Activated naive CD4-positive, alpha-beta T cell treated with Interleukin-2 at 50 U/mL for 16 hours (primary cell): Measurements from ENCODE around the gene MAGEC3.
"Not testable (repeated sequence)": the region's sequence is repeated elsewhere in the genome, so short reads cannot be mapped to it uniquely, and the experiment has no call there.

ENCODE experiments used
- DNase-seq: peaks from one replicate; pipeline ENCODE4 v3.0.0-alpha.2; 2020

The MAGEC3 gene

GRCh38 chrX:141838016-141838415 is at the start of gene MAGEC3:
MAGEC3 (plus strand) TSS chrX:141838316; CDS start chrX:141838316, 0 bp downstream.
- no peak for DNase-seq

DNA sequence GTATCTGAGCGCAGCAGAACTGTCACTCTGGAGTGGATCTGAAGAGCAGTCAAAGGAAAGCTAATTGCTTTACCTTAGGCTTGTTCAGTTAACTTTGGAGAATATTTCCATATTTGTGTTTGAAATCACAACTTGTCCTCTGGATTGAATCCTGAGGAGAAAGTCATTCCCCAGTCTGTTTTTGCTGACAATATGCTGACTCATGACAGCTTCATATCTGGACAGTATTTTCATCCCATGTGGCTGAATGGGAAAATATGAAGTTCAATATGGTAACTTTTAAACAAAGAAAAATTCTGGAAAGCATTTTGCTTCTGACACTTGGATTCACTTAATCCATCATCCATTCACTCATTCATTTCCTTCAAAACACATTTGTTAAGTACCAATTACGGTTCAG is 46.3 kb upstream of the MAGEC3 start:
- no peak for DNase-seq

GRCh38 chrX:141811438-141811837 is 26.7 kb upstream of the MAGEC3 start:
- no peak for DNase-seq

DNA sequence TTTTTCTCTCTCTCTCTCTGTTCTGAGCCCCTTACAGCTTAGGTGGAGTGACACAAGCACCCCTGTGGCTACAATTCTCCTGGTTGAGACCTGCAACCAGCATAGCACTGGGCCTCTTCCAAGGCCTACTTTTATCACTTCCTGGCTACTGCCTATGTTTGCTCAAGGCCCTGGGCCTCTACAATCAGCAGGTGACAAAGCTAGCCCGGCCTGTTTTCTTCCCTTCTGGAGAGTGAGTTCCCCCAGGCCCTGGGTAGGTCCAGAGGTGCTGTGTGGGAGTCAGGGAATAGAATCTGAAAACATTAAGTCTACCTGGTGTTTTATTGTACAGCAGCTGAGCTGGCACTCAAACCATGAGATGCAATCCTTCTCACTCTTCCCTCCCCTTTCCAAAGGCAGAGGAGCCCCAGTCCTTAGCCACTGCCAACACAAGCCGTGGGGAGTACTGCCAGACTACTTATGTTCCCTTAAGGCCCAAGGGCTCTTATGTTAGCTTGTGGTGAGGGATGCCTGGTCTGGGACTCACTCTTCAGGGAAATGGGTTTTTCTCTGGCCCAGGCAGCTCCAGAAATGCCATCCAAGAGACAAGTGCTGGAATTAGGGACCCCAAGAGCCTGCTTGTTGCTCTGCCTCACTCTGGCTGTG is 23.8 kb upstream of the MAGEC3 start:
- DNase-seq: no peak

- no peak for DNase-seq
These were observed 22.2 kb upstream of the MAGEC3 start for GRCh38 chrX:141815904-141816303.

DNA sequence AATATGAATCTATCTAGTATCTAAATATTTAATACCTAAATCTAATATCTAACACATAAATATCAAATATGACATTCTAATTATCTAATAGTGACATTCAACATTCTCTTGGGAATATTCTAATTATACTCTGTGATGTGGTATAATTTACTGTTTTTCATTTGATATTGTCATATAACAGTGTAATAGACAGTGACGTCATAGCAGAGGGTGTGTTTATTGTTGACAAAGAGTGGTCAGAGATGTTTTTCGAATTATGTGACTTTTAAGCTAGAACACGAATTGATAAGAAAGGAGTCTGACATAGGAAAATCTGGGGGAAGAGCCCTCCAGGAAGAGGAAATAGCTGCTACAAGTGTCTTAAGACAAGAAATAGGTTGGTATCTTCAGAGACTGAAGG is 5.9 kb upstream of the MAGEC3 start:
- no peak for DNase-seq

GRCh38 chrX:141839856-141840255 is 1.7 kb downstream of the MAGEC3 start:
- no peak for DNase-seq

- no peak for DNase-seq
These were observed 19.4 kb downstream of the MAGEC3 start for GRCh38 chrX:141857479-141857878.

DNA sequence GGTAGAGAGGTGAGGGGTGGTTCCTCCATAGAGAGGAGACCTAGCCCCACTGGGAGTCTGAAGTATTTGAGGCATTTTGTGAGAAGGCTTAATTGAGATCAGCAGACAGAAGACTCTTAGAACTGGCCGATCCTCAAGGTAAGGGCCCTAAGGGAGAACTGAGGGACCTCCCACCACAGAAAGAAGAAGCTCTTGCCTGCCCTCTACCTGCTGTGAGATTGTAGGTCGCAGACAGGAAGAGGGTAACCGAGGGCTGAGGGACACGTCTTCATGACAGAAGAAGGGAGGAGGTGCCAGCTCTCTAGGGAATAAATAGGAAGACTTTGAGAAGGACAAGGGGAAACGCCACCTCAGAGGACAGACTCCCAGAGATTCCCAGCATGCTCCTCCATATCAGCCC is 41.5 kb downstream of the MAGEC3 start:
- DNase-seq: no peak

DNA sequence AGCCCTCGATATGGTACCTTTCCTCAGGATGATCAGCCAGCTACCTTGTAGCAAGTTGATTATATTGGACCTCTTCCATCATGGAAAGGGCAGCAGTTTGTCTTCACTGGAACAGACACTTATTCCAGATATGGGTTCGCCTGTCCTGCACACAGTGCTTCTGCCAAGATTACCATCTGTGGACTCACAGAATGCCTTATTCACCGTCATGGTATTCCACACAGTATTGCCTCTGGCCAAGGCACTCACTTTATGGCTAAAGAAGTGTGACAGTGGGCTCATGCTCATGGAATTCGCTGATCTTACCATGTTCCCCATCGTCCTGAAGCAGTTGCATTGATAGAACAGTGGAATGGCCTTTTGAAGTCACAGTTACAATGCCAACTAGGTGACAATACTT is 50.7 kb downstream of the MAGEC3 start:
- not testable (repeated sequence) for DNase-seq

GRCh38 chrX:141894733-141895132 is 56.6 kb downstream of the MAGEC3 start:
- no peak for DNase-seq

DNA sequence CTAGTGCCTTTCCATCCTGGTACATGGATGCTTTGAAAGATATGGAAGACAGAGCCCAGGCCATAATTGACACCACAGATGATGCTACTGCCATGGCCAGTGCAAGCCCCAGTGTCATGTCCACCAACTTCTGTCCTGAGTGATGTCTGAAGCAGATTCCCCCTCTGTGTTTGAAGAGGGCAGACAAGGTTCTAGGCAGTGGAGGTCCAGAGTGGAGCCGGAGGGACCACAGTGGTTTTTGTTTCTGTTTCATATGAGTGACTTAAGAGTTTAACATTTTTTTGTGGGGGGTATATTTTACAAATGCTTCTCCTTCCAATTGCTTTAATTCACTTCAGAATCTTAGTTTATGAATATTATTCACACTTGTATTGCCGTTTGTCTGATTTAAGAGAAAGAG is 59.6 kb downstream of the MAGEC3 start:
- DNase-seq: no peak

DNA sequence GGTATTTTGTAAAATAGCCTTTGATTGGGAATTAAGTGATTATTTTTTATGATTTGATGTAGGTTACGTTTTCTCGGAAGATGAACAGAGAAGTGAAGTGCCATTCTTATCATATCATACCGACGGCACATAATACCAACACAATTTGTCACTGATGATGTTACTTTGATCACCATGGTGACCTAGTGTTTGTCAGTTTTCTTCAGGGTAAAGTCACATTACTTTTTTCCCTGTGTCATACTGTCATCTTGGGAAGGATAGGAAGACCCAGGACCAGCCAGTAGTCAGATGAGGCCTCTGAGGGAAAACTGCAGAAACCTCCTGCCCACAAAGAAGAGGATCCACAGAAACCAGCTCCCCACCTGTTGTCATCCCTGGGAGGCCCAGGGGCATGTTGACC is 64.2 kb downstream of the MAGEC3 start:
- DNase-seq: no peak

DNA sequence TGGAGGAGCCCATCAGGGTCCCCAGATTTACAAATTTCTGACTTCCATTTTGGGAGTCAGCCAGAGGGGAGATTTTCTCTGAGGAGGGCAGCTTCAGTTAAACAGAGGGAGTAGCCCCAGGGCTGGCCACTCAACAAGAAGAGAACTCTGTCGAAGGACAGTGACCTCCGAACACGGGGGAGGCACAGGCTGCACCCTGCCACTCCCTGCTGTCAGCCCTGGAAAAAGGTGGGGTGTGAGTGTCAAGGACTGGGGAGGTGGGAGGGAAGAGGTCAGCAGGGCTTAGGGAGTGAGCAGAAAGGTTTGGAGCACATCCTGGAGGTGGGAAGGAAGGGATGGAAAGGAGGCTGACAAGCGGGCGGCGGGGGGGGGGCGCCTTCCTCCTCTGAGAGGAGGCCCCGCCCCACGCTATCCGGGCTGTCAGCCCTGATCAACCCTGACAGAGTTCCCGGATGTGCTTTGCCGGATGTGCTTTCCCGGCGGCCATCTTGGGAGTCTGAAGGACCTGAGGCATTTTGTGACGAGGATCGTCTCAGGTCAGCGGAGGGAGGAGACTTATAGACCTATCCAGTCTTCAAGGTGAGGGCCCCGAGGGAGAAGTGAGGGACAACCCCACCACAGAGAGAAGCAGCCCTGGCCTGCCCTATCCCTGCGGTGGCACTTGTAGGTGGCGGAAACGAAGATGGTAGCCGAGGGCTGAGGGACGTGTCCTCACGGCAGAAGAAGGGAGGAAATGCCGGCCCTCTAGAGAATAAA is 65.5 kb downstream of the MAGEC3 start, which contains the start of gene MAGEC1:
MAGEC1 (plus strand) TSS at position 495 of the 756 bp plus-strand sequence. CDS start 1,179 bp downstream, outside the sequence.
- DNase-seq: no peak

DNA sequence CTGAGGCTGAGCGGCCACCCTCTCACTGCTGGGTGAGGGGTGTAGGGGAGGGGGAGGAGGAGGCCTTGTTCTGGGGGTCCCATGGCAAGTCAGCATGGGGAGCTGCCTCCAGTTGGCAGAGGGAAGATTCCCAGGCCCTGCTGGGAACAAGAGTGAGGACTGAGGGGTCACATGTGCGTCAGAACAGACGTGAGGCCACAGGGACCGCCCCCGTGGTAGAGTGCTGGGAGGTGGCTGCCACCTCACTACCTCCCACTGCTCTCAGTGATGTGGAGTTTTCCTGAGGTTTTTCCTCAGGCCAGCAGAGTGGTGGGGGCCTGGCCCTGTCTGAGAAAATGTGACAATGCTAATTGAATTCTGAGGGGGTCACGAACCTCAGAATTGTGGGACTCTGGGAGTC is 66.1 kb downstream of the MAGEC3 start:
- DNase-seq: no peak

- no peak for DNase-seq
These were observed 79.7 kb downstream of the MAGEC3 start for GRCh38 chrX:141917801-141918200.

GRCh38 chrX:141924293-141924692 is 86.2 kb downstream of the MAGEC3 start:
- DNase-seq: no peak

DNA sequence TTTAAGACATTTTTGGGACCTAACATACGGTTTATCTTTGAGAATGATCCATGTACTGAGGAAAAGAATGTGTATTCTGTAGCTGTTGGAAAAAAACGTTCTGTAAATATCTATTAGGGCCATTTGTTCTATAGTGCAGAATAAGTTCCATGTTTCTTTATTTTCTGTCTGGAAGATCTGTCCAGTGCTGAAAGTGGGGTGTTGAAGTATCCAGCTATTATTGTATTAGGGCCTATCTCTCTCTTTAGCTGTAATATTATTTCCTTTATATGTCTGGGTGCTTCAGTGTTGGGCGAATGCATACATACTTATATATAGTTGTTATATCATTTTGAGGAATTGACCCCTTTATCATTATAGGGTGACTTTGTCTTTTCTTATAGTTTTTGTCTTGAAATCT is 90.3 kb downstream of the MAGEC3 start:
- DNase-seq: no peak

- no peak for DNase-seq
These were observed 96.0 kb downstream of the MAGEC3 start for GRCh38 chrX:141934059-141934641.

GRCh38 chrX:141935645-141936044 is 97.5 kb downstream of the MAGEC3 start:
- no peak for DNase-seq

GRCh38 chrX:141936080-141936479 is 98.0 kb downstream of the MAGEC3 start:
- DNase-seq: no peak

DNA sequence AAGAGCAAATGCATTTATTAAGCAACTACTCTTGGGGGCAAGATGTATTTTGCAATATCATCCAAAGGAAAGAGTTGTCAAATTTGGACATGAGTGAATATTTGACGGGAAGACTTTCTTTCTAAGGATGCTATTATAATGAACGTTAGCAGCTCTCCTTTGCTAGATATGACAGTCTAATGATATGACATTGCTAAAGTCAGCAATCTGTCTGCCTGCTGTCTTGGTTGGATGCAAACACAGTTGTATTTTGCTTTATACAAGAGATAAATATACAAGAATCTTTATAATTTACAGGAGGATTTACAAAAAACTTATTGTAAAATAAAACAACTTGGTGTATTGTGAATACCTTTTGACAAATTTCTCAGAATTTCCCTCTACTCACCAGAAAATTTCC is 103.1 kb downstream of the MAGEC3 start:
- DNase-seq: no peak

- no peak for DNase-seq
These were observed 107.3 kb downstream of the MAGEC3 start for GRCh38 chrX:141945426-141945825.

DNA sequence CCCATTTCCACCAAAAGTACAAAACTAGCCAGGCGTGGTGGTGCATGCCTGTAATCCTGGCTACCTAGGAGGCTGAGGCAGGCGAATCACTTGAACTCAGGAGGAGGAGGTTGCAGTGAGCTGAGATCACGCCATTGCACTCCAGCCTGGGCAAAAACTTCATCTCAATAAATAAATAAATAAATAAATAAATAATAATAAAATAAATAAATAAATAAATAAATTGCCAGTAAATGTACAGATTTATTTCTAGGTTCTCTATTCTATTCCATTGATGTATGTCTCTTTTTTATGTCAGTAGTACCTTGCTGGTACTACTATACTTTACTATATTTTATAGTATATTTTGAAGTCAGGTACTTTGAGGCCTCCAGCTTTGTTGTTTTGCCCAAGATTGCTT is 109.2 kb downstream of the MAGEC3 start:
- no peak for DNase-seq
